Neural cell (in vitro differentiated cells): Measurements from ENCODE around the gene NOL4L.

Source experiments
- SMC3 ChIP-seq: fragments of 450-650 bp; conservative IDR thresholded peaks from 2 replicates; pipeline ENCODE4 v1.6.1; 2014; ENCODE audit warnings: antibody characterized with exemption, mild to moderate bottlenecking, moderate library complexity; ENCODE audit not compliant: poor library complexity
- TAF1 ChIP-seq: IDR thresholded peaks from 2 replicates; pipeline ENCODE4 v1.6.1; 2012; ENCODE audit warnings: low read depth
- TF ChIP-seq, protein P1 (sequence below): fragments of 450-650 bp; IDR thresholded peaks from 2 replicates; pipeline ENCODE4 v1.5.1; 2014; ENCODE audit warnings: antibody characterized with exemption, mild to moderate bottlenecking, moderate library complexity; ENCODE audit not compliant: poor library complexity, severe bottlenecking

DNA sequence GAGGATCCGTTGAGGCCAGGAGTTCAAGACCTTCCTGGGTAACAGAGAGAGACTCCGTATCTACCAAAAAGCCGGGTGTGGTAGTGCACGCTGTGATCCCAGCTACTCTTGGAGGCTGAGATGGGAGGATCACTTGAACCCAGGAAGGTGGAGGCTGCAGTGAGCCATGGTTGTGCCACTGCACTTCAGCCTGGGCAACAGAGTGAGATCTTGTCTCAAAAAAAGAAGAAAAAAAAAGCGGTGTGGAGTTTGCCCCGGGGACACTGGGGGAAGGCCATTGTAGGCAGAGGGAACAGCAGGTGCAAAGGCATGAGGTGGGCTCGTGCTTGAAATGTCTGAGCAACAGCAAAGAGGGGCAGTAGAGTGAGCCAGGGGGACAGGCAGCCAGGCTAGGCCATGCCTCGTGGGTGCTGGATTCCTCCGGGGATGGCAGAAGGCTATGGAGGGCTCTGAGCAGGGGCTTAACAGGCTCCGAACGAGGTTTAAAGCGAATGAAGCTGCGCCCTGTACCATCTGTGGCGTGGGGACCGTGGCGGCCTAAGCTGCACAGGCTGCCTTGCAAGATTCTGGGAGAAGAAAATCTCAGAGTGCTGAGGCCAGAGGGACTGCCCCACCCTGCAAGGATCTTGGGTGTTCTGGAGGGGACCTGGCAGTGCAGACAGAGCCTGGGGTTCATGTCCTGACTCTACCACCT is 36.9 kb upstream of the NOL4L start:
- TF ChIP-seq SMC3 (no peak), TAF1 (no peak)
- TF ChIP-seq, protein P1, sequence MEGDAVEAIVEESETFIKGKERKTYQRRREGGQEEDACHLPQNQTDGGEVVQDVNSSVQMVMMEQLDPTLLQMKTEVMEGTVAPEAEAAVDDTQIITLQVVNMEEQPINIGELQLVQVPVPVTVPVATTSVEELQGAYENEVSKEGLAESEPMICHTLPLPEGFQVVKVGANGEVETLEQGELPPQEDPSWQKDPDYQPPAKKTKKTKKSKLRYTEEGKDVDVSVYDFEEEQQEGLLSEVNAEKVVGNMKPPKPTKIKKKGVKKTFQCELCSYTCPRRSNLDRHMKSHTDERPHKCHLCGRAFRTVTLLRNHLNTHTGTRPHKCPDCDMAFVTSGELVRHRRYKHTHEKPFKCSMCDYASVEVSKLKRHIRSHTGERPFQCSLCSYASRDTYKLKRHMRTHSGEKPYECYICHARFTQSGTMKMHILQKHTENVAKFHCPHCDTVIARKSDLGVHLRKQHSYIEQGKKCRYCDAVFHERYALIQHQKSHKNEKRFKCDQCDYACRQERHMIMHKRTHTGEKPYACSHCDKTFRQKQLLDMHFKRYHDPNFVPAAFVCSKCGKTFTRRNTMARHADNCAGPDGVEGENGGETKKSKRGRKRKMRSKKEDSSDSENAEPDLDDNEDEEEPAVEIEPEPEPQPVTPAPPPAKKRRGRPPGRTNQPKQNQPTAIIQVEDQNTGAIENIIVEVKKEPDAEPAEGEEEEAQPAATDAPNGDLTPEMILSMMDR, result no peak
